WTC11 (cell line): ENCODE measurements around the gene SPRR2E.

Experiments used
- ATF6 ChIP-seq: sonication (generic); formaldehyde crosslinking; IDR thresholded peaks from 2 replicates; pipeline ENCODE4 v1.8.1; 2023; ENCODE audit warnings: mild to moderate bottlenecking, missing genetic modification reagents
- E2F1 ChIP-seq: sonication (generic); formaldehyde crosslinking; IDR thresholded peaks from 2 replicates; pipeline ENCODE4 v1.8.0; 2022; ENCODE audit warnings: mild to moderate bottlenecking, missing genetic modification reagents
- E2F5 ChIP-seq: sonication (generic); formaldehyde crosslinking; IDR thresholded peaks from 2 replicates; pipeline ENCODE4 v1.8.1; 2022; ENCODE audit warnings: mild to moderate bottlenecking, moderate library complexity, missing genetic modification reagents
- FOXK1 ChIP-seq: sonication (generic); formaldehyde crosslinking; IDR thresholded peaks from 2 replicates; pipeline ENCODE4 v1.8.0; 2022; ENCODE audit warnings: mild to moderate bottlenecking, moderate library complexity, missing genetic modification reagents
- JUN ChIP-seq: sonication (generic); formaldehyde crosslinking; IDR thresholded peaks from 2 replicates; pipeline ENCODE4 v1.8.0; 2023; ENCODE audit warnings: mild to moderate bottlenecking, missing genetic modification reagents
- MAX ChIP-seq: sonication (generic); formaldehyde crosslinking; IDR thresholded peaks from 2 replicates; pipeline ENCODE4 v1.8.0; 2022; ENCODE audit warnings: mild to moderate bottlenecking, missing genetic modification reagents
- NFYB ChIP-seq: sonication (generic); formaldehyde crosslinking; conservative IDR thresholded peaks from 2 replicates; pipeline ENCODE4 v1.8.0; 2022; ENCODE audit warnings: low read depth, missing genetic modification reagents
- NR3C1 ChIP-seq: sonication (generic); formaldehyde crosslinking; conservative IDR thresholded peaks from 2 replicates; pipeline ENCODE4 v1.8.1; 2023; ENCODE audit warnings: low read depth, mild to moderate bottlenecking, missing genetic modification reagents
- PRRX2 ChIP-seq: fragments of 250-450 bp; sonication (Bioruptor Pico); IDR thresholded peaks from 2 replicates; pipeline ENCODE4 v1.8.0; 2021; ENCODE audit warnings: mild to moderate bottlenecking
- SMAD3 ChIP-seq: sonication (generic); formaldehyde crosslinking; IDR thresholded peaks from 2 replicates; pipeline ENCODE4 v1.8.0; 2022; ENCODE audit warnings: missing genetic modification reagents, mild to moderate bottlenecking, borderline replicate concordance
- ZNF219 ChIP-seq: sonication (generic); formaldehyde crosslinking; IDR thresholded peaks from 2 replicates; pipeline ENCODE4 v1.8.0; 2023; ENCODE audit warnings: missing genetic modification reagents, mild to moderate bottlenecking, borderline replicate concordance
- ZNF263 ChIP-seq: sonication (generic); formaldehyde crosslinking; IDR thresholded peaks from 2 replicates; pipeline ENCODE4 v1.8.1; 2022; ENCODE audit warnings: low read depth, mild to moderate bottlenecking, moderate library complexity, missing genetic modification reagents
- TF ChIP-seq, protein P1 (sequence below): fragments of 200-600 bp; IDR thresholded peaks from 2 replicates; pipeline ENCODE4 v1.8.0; 2022; ENCODE audit warnings: antibody characterized with exemption
- TF ChIP-seq, protein P2 (sequence below): fragments of 250-450 bp; sonication (Bioruptor Pico); IDR thresholded peaks from 2 replicates; pipeline ENCODE4 v2.1.2; 2022; ENCODE audit warnings: mild to moderate bottlenecking, moderate library complexity

- TF ChIP-seq, protein P1, sequence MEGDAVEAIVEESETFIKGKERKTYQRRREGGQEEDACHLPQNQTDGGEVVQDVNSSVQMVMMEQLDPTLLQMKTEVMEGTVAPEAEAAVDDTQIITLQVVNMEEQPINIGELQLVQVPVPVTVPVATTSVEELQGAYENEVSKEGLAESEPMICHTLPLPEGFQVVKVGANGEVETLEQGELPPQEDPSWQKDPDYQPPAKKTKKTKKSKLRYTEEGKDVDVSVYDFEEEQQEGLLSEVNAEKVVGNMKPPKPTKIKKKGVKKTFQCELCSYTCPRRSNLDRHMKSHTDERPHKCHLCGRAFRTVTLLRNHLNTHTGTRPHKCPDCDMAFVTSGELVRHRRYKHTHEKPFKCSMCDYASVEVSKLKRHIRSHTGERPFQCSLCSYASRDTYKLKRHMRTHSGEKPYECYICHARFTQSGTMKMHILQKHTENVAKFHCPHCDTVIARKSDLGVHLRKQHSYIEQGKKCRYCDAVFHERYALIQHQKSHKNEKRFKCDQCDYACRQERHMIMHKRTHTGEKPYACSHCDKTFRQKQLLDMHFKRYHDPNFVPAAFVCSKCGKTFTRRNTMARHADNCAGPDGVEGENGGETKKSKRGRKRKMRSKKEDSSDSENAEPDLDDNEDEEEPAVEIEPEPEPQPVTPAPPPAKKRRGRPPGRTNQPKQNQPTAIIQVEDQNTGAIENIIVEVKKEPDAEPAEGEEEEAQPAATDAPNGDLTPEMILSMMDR = no peak
- TF ChIP-seq, protein P2, sequence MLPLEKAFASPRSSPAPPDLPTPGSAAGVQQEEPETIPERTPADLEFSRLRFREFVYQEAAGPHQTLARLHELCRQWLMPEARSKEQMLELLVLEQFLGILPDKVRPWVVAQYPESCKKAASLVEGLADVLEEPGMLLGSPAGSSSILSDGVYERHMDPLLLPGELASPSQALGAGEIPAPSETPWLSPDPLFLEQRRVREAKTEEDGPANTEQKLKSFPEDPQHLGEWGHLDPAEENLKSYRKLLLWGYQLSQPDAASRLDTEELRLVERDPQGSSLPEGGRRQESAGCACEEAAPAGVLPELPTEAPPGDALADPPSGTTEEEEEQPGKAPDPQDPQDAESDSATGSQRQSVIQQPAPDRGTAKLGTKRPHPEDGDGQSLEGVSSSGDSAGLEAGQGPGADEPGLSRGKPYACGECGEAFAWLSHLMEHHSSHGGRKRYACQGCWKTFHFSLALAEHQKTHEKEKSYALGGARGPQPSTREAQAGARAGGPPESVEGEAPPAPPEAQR = no peak
- TF ChIP-seq PRRX2 (CRISPR knock-in tag) (no peak), ZNF263 (no peak), NFYB (CRISPR knock-in tag) (no peak), ATF6 (CRISPR knock-in tag) (no peak), MAX (CRISPR knock-in tag) (no peak), FOXK1 (CRISPR knock-in tag) (no peak), ZNF219 (no peak), JUN (no peak), E2F5 (CRISPR knock-in tag) (no peak), E2F1 (CRISPR knock-in tag) (no peak), NR3C1 (CRISPR knock-in tag) (no peak), SMAD3 (no peak)
Observed at GRCh38 chr1:153057375-153057774, 37.0 kb downstream of the SPRR2E start, which contains the start of gene SPRR2A.
